ENCODE measurements around the gene SPATS2.

GRCh38 chr12:49562831-49563230 is 195.6 kb downstream of the SPATS2 start:
- TF ChIP-seq CTCF (IDR thresholded peaks at IDR 0.05) (no peak), EP300 (IDR thresholded peaks at IDR 0.05) (no peak), POLR2A (IDR thresholded peaks at IDR 0.05) (no peak)

Measured in sigmoid colon (tissue), 4 donors.